Neural cell (in vitro differentiated cells): Measurements from ENCODE around the gene ANKS1A.

ENCODE experiments used
- EP300 ChIP-seq: fragments of 450-650 bp; conservative IDR thresholded peaks from 2 replicates; pipeline ENCODE4 v1.6.1; 2014; ENCODE audit warnings: antibody characterized with exemption, mild to moderate bottlenecking, moderate library complexity; ENCODE audit not compliant: poor library complexity, severe bottlenecking
- POLR2AphosphoS5 ChIP-seq: IDR thresholded peaks from 2 replicates; pipeline ENCODE4 v1.6.1; 2012
- RAD21 ChIP-seq: fragments of 450-650 bp; conservative IDR thresholded peaks from 2 replicates; pipeline ENCODE4 v1.6.1; 2014; ENCODE audit warnings: antibody characterized with exemption, mild to moderate bottlenecking, moderate library complexity
- TF ChIP-seq, protein P1 (sequence below): fragments of 450-650 bp; IDR thresholded peaks from 2 replicates; pipeline ENCODE4 v1.5.1; 2014; ENCODE audit warnings: antibody characterized with exemption, mild to moderate bottlenecking, moderate library complexity; ENCODE audit not compliant: poor library complexity, severe bottlenecking

DNA sequence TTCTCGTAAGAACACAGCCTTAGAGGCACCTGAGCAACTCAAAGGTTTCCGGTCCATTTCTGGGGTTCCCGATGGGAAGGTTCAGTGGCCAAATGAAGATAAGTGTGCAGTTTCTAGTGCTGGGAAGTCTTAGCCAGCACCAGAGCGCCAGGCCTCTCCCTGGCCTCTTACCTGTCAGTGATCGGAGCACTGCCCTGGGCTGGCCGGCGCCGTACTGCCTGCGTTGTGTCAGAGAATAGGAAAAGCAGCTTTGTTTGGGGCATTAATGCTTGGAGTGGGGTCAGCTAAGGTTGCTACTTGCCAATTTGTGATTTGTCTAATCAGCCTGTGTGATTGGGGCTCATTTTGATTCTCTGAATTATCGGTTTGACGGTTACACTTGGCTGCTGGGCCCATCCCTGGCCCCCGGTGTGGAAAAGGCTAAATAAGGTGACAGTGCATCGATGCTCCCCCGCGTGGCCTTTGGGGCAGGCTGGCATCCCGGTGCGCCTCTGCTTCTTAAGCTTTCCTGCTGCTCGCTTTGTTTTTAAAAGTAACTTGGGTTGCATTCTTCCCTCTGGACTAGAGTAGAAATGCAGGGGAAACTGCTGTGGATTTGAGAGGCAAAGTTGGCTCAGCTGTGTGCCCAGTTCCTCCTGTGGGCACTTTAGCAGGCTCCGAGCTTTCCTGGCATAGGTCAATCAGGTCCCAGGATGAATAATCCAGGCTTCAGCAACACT, 200.3 kb downstream of the ANKS1A start:
- TF ChIP-seq, protein P1, sequence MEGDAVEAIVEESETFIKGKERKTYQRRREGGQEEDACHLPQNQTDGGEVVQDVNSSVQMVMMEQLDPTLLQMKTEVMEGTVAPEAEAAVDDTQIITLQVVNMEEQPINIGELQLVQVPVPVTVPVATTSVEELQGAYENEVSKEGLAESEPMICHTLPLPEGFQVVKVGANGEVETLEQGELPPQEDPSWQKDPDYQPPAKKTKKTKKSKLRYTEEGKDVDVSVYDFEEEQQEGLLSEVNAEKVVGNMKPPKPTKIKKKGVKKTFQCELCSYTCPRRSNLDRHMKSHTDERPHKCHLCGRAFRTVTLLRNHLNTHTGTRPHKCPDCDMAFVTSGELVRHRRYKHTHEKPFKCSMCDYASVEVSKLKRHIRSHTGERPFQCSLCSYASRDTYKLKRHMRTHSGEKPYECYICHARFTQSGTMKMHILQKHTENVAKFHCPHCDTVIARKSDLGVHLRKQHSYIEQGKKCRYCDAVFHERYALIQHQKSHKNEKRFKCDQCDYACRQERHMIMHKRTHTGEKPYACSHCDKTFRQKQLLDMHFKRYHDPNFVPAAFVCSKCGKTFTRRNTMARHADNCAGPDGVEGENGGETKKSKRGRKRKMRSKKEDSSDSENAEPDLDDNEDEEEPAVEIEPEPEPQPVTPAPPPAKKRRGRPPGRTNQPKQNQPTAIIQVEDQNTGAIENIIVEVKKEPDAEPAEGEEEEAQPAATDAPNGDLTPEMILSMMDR = no peak
- TF ChIP-seq EP300 (no peak), POLR2AphosphoS5 (no peak), RAD21 (no peak)
